ENCODE measurements around the gene RAB38.

RAB38 gene

GRCh38 chr11:88100151-88100550, 75.1 kb downstream of the RAB38 start:
- no peak for TF ChIP-seq CTCF (IDR thresholded peaks at IDR 0.05; ENCODE audit: low read depth, low read length, missing control alignments)
- no peak for DNase-seq (ENCODE audit: low read depth)
- no peak overlapping the region for H3K4me3 ChIP-seq (ENCODE audit: low read depth, low read length)

GRCh38 chr11:88098289-88098688, 77.0 kb downstream of the RAB38 start:
- H3K4me3 ChIP-seq (ENCODE audit: low read depth, low read length): no peak overlapping the region
- no peak for DNase-seq (ENCODE audit: low read depth)
- no peak for TF ChIP-seq CTCF (IDR thresholded peaks at IDR 0.05; ENCODE audit: low read depth, low read length, missing control alignments)

DNA sequence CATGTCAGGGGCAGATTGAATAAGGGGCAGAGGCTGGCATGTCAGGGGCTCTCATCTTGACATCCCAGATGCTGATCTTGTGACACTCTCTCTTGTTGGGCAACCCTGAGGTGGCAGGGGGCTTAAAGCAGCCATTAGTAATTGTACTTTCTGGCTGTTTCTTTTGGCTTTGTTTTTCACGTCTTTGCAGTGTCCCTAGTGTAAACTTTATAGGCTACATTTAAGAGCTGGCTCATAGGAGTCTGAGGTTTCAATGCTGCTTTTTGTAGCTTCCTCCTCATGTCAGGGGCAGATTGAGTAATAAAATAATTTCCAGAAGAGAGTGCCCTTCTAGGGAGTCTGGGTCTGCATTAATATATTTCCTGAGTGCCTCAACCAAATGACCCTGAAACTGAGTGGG, 86.1 kb downstream of the RAB38 start:
- H3K4me3 ChIP-seq (ENCODE audit: low read depth, low read length): no peak overlapping the region
- DNase-seq (ENCODE audit: low read depth): no peak
- TF ChIP-seq CTCF (IDR thresholded peaks at IDR 0.05; ENCODE audit: low read depth, low read length, missing control alignments): no peak

- TF ChIP-seq CTCF (IDR thresholded peaks at IDR 0.05; ENCODE audit: low read depth, low read length, missing control alignments): no peak
- no peak overlapping the region for H3K4me3 ChIP-seq (ENCODE audit: low read depth, low read length)
- no peak for DNase-seq (ENCODE audit: low read depth)
These were observed 87.9 kb downstream of the RAB38 start for GRCh38 chr11:88087337-88087736.

DNA sequence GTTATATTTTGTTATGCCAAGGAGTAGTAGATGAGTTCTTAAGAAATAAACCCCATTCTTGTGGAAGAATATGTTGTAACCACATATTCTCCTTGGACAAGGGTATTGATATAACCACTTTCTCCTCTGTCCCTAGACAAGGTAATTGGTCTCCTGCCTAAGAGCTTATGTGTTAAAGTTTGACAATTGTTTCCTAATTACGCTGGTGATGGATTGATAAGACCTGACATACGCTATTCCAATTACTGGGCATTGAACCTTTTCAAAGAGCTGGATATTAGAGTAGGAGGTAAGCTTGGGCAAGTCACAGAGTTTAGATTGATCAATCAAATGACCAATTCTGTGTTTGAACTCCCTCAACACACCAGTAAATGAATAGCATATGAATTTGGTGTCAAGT, 88.9 kb downstream of the RAB38 start:
- H3K4me3 ChIP-seq (ENCODE audit: low read depth, low read length): no peak overlapping the region
- no peak for TF ChIP-seq CTCF (IDR thresholded peaks at IDR 0.05; ENCODE audit: low read depth, low read length, missing control alignments)
- DNase-seq (ENCODE audit: low read depth): no peak

GRCh38 chr11:88070437-88070836, 104.8 kb downstream of the RAB38 start:
- no peak overlapping the region for H3K4me3 ChIP-seq (ENCODE audit: low read depth, low read length)
- DNase-seq (ENCODE audit: low read depth): no peak
- TF ChIP-seq CTCF (IDR thresholded peaks at IDR 0.05; ENCODE audit: low read depth, low read length, missing control alignments): no peak

DNA sequence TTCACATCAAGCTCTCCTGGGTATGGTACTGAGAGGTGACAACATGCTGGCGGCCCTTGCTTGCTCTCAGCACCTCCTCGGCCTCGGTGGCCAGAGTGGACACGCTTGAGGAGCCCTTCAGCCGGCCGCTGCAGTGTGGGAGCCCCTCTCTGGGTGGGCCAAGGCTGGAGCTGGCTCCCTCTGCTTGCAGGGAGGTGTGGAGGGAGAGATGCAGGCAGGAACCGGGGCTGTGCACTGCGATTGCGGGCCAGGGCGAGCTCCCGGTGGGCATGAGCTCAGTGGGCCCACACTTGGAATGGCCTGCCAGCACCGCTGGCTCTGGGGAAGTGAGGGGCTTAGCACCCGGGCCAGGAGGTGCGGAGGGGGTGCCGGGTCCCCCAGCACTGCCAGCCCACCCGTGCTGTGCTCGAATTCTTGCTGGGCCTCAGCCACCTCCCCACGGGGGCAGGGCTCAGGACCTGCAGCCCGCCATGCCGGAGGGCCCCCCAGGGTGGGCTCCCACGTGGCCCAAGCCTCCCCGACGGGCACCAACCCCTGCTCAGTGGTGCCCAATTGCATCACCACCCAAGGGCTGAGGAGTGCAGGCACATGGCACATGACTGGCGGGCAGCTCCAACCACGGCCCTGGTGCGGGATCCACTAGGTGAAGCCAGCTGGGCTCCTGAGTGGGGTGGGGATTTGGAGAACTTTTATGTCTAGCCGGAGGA, 106.2 kb downstream of the RAB38 start:
- TF ChIP-seq CTCF (IDR thresholded peaks at IDR 0.05; ENCODE audit: low read depth, low read length, missing control alignments): no peak
- no peak for DNase-seq (ENCODE audit: low read depth)
- no peak overlapping the region for H3K4me3 ChIP-seq (ENCODE audit: low read depth, low read length)

Measured in GM12864 (cell line).